GM12878 (cell line): ENCODE results near the gene KHNYN. TPM values are rescaled to one million over a fixed set of nuclear protein-coding genes. Genes with fewer than 3 reads are reported as not detected.

ENCODE experiments used
- ATAC-seq: fragments of 200-7000 bp; cut with Tn5 transposase; 3 replicates; pipeline ENCODE4 v1.9.1; 2020; ENCODE audit warnings: mild to moderate bottlenecking, moderate library complexity
- BruUV-seq: library from RNA; stranded (reverse); fragments of 400-500 nt; replicated peaks from 2 replicates; lab custom pipeline; 2021; lab: Mats Ljungman, UMichigan
- CTCF ChIA-PET: fragments of 300-600 bp; sonication (Branson Sonifier 250); formaldehyde crosslinking; extraction: SDS; loops from one replicate; lab custom pipeline; 2021; ENCODE audit warnings: inconsistent platforms; lab: Yijun Ruan, JAX
- POLR2A ChIA-PET: fragments of 350-600 bp; formaldehyde crosslinking; extraction: SDS; loops from one replicate; lab custom pipeline; 2021; ENCODE audit warnings: inconsistent platforms; lab: Charles Lee
- RAD21 ChIA-PET: fragments of 300-600 bp; sonication (Branson Sonifier 250); formaldehyde crosslinking; loops from one replicate; lab custom pipeline; 2023; ENCODE audit warnings: antibody characterized with exemption; ENCODE audit not compliant: unreplicated experiment; lab: Charles Lee
- SMC1A ChIA-PET: fragments of 300-600 bp; sonication (Branson Sonifier 250); formaldehyde crosslinking; loops from one replicate; lab custom pipeline; 2023; ENCODE audit not compliant: unreplicated experiment, uncharacterized antibody; lab: Charles Lee
- DNase-seq: peaks from one replicate; pipeline ENCODE4 v3.0.0-alpha.2; 2011; ENCODE audit warnings: low read depth, low spot score
- FAIRE-seq: peaks from 3 replicates; lab custom pipeline; 2011; peaks lifted over from hg19 to GRCh38; lab: Jason Lieb, UNC
- H2AFZ ChIP-seq: 2 replicates; pipeline ENCODE4 v1.6.0; 2011; ENCODE audit warnings: low read depth, low read length, control low read depth; ENCODE audit not compliant: control insufficient read depth
- H3K27ac ChIP-seq: 2 replicates; pipeline ENCODE4 v1.5.1; 2011; ENCODE audit warnings: control low read depth; ENCODE audit not compliant: control insufficient read depth, insufficient read depth
- H3K27me3 ChIP-seq, 2 experiments: replicated peaks in 1 of 2; 2 replicates each; pipeline versions ENCODE4 v1.6.0 to v1.6.1; 2011; ENCODE audit warnings: low read length in 1 of 2; ENCODE audit not compliant: control insufficient read depth in 2 of 2, insufficient read depth in 2 of 2
- H3K36me3 ChIP-seq, 2 experiments: 2 replicates each; pipeline ENCODE4 v1.5.1; 2011; ENCODE audit warnings: low read length in 1 of 2; ENCODE audit not compliant: control insufficient read depth in 2 of 2, insufficient read depth in 2 of 2
- H3K4me1 ChIP-seq: 2 replicates; pipeline ENCODE4 v1.6.1; 2011; ENCODE audit warnings: mild to moderate bottlenecking, low read length, moderate library complexity, mixed read lengths; ENCODE audit not compliant: control insufficient read depth, insufficient read depth
- H3K4me2 ChIP-seq: 2 replicates; pipeline ENCODE4 v1.6.0; 2011; ENCODE audit warnings: control low read depth; ENCODE audit not compliant: control insufficient read depth, insufficient read depth
- H3K4me3 ChIP-seq: fragments of 200-600 bp; sonication (generic); 2 replicates; pipeline ENCODE4 v1.5.1; 2016
- H3K79me2 ChIP-seq: 2 replicates; pipeline ENCODE4 v1.6.0; 2011; ENCODE audit warnings: low read length; ENCODE audit not compliant: control insufficient read depth, insufficient read depth
- H3K9ac ChIP-seq: 2 replicates; pipeline ENCODE4 v1.8.0; 2011; ENCODE audit warnings: low read length, control low read depth, mixed read lengths; ENCODE audit not compliant: control insufficient read depth, insufficient read depth
- H3K9me3 ChIP-seq: replicated peaks from 3 replicates; pipeline ENCODE4 v1.5.1; 2011; ENCODE audit warnings: mild to moderate bottlenecking, low read length; ENCODE audit not compliant: control insufficient read depth, insufficient read depth
- H4K20me1 ChIP-seq: 2 replicates; pipeline ENCODE4 v1.6.0; 2011; ENCODE audit not compliant: control insufficient read depth, insufficient read depth
- CREM ChIP-seq: IDR thresholded peaks from 2 replicates; pipeline ENCODE4 v1.6.1; 2014; ENCODE audit warnings: antibody characterized with exemption, low read depth
- DPF2 ChIP-seq: fragments of 450-650 bp; IDR thresholded peaks from 2 replicates; pipeline ENCODE4 v1.6.1; 2017; ENCODE audit warnings: mild to moderate bottlenecking
- IKZF2 ChIP-seq, 2 experiments: fragments of 450-650 bp; IDR thresholded peaks; 2 replicates each; pipeline ENCODE4 v1.6.1; 2017; ENCODE audit warnings: mild to moderate bottlenecking in 2 of 2, moderate library complexity in 2 of 2
- NR2C1 ChIP-seq: fragments of 450-650 bp; IDR thresholded peaks from 2 replicates; pipeline ENCODE4 v1.6.1; 2017; ENCODE audit warnings: antibody characterized with exemption, mild to moderate bottlenecking, moderate library complexity
- PML ChIP-seq: IDR thresholded peaks from 2 replicates; pipeline ENCODE4 v1.6.1; 2012; ENCODE audit warnings: low read length, inconsistent platforms
- RBBP5 ChIP-seq: fragments of 200-600 bp; sonication (generic); conservative IDR thresholded peaks from 2 replicates; pipeline ENCODE4 v1.6.1; 2016
- SUZ12 ChIP-seq: fragments of 200-600 bp; sonication (generic); IDR thresholded peaks from one replicate; pipeline ENCODE4 v1.6.1; 2018; ENCODE audit warnings: antibody characterized with exemption, mild to moderate bottlenecking; ENCODE audit not compliant: unreplicated experiment
- TCF3 ChIP-seq: IDR thresholded peaks from 2 replicates; pipeline ENCODE4 v1.6.1; 2012; ENCODE audit warnings: low read depth, mild to moderate bottlenecking, low read length, borderline replicate concordance; ENCODE audit not compliant: insufficient read depth
- TCF7 ChIP-seq: IDR thresholded peaks from 2 replicates; pipeline ENCODE4 v1.6.1; 2014; ENCODE audit warnings: antibody characterized with exemption, borderline replicate concordance
- WGBS: methylation state at CpG from one replicate; pipeline ENCODE4 v1.1.6; 2016; ENCODE audit warnings: low lambda C conversion rate; ENCODE audit not compliant: insufficient replicate concordance, insufficient coverage; ENCODE audit errors: missing lambda C conversion rate; 5-methylcytosine and 5-hydroxymethylcytosine counted together
- in situ Hi-C: fragments of 300-500 bp; cut with MboI; formaldehyde crosslinking; loops from 9 replicates; pipeline ENCODE4 v1.14.3; 2018; ENCODE audit warnings: mixed read lengths
- intact Hi-C: fragments of 100-400 bp; cut with micrococcal nuclease; formaldehyde crosslinking; loops from one replicate; pipeline ENCODE4 v1.14.2; 2022; ENCODE audit not compliant: unreplicated experiment
- polyA plus RNA-seq, 11 experiments: library from polyadenylated mRNA; depleted of rRNA in 4 of 11; unstranded in 6 of 11; stranded (reverse) in 5 of 11; fragments of >200 nt; fragmentation: Nextera tagmentation in 4 of 11; fragmentation: Illumina TruSeq in 1 of 11; extraction: Ambion mirVana in 4 of 11; extraction: Trizol in 1 of 11; gene quantifications; 1 replicate in 1 of 11; 2 replicates in 10 of 11; pipeline versions ENCODE4 v1.2.1 to v1.2.3, GENCODE V29; 2011 to 2016; ENCODE audit warnings: inconsistent platforms in 2 of 11, missing spikeins in 2 of 11, low read depth in 1 of 11
- total RNA-seq, 4 experiments: library from RNA; depleted of rRNA in 3 of 4; stranded (reverse); fragments of >200 nt in 3 of 4; fragmentation: Illumina TruSeq in 1 of 4; extraction: Trizol in 1 of 4; gene quantifications; 2 replicates each; pipeline versions ENCODE4 v1.2.1 to v1.2.3, GENCODE V29; 2013 to 2021
- TF ChIP-seq, protein P1 (sequence below): IDR thresholded peaks from 2 replicates; pipeline ENCODE4 v1.6.1; 2012; ENCODE audit warnings: low read length, inconsistent platforms
- TF ChIP-seq, protein P2 (sequence below): fragments of 450-650 bp; IDR thresholded peaks from 2 replicates; pipeline ENCODE4 v1.6.1; 2017; ENCODE audit warnings: low read depth, mild to moderate bottlenecking, moderate library complexity
- TF ChIP-seq, protein P3 (sequence below): IDR thresholded peaks from 2 replicates; pipeline ENCODE4 v1.6.1; 2012; ENCODE audit warnings: low read depth, low read length, improper control_type of control experiment

The KHNYN gene
- total and polyA plus RNA-seq, 10 of the 15 experiments (the other 5 are each of a cell fraction or from before 2014, with no cell fraction given), result 1.4 to 34.7 (median 21.5) TPM

DNA sequence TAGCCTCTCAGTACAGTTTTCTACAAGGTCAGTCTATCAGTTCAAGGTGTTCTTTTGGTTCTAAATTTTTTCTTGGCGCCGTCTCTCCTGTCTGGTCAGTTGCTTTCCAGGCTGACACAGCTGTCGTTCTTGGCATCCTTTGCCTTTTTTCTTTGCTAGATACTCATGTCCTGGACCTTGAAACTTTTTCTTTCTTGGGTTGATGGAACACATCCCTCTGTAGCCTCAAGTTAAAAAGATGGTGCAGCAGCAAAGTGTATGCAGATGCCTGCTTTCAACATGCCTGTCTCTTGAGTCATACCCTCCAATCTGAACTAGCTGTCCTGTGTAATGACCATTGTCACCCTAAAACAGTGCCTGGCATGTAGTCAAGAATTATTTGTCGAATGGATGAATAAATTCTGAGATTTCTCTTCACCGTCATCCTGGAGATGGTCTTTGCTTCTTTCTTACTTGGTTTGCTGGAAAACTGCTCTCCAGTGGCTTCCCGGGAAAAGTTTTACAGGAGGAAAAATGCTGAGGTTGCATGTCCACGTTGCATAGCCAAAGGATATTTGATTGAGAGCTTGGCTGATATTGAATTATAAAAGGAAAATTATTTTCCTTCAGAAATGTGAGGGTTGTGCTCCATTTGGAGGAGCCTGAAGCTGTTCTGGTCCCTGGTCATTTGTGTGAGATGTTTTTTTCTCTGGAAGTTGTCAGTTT, 26.3 kb upstream of the KHNYN start:
- DNase-seq, result no peak
- ChIA-PET CTCF (no interaction called here), POLR2A (no interaction called here), SMC1A (interaction anchor here (1.9 kb wide), 1 partner anchor 27 kb away, joined by 7 read pairs; the partner anchor contains the start of genes CBLN3 and KHNYN), RAD21 (interaction anchor here (0.6 kb wide), 1 partner anchor 37 kb away, joined by 3 read pairs; no protein-coding TSS in a partner anchor)
- TF ChIP-seq IKZF2 (IDR thresholded peaks at IDR 0.05) (no peak), CREM (no peak)
- no peaks in the 10 kb centered on the region for H3K4me1 ChIP-seq
- no peak overlapping the region for H3K4me3 ChIP-seq
- H3K4me2 ChIP-seq, result no peak overlapping the region
- intact Hi-C loops, result no loop called here
- H3K36me3 ChIP-seq, result no peaks in the 10 kb centered on the region
- BruUV-seq, result no TSS peak
- in situ Hi-C loops, result no loop called here
- no peak overlapping the region for H3K9ac ChIP-seq
- no peak for ATAC-seq
- no peaks in the 10 kb centered on the region for H3K9me3 ChIP-seq
- 52% methylated on average over 7 of the region's 7 CpGs for WGBS
- peaks cover 3 to 8% of the 10 kb centered on the region in 2 experiments; a peak in 3 of 4 replicates for H3K27me3 ChIP-seq
- no peak overlapping the region for H3K27ac ChIP-seq
- FAIRE-seq, result no peak
- no peak overlapping the region for H2AFZ ChIP-seq
- H4K20me1 ChIP-seq, result no peaks in the 10 kb centered on the region
- H3K79me2 ChIP-seq, result no peaks in the 10 kb centered on the region

DNA sequence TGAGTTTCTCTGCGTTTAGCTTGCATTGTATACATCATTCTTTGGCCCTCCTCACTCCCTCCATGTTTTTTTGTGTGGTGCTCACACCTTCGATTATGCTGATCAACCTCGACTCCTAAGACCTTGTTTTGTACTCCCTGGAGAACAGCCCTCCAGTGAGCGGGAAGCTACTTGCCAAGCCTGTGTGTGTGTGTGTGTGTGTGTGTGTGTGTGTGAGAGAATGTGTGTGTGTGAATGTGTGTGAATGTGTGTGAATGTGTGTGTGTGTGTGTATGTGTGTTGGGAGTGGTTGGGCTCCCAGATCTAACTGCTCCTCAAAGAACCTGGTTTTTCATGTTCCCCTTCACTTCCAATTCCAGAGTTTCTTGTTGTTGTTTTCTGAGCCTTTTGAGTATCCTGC, 24.9 kb upstream of the KHNYN start:
- peaks cover 1 to 3% of the 10 kb centered on the region in 2 experiments; a peak in 3 of 4 replicates for H3K27me3 ChIP-seq
- BruUV-seq, result no TSS peak
- H4K20me1 ChIP-seq, result no peaks in the 10 kb centered on the region
- H3K4me3 ChIP-seq, result no peak overlapping the region
- H3K9ac ChIP-seq, result no peak overlapping the region
- TF ChIP-seq DPF2, result no peak
- TF ChIP-seq TCF3, result no peak
- TF ChIP-seq RBBP5, result no peak
- no peak for TF ChIP-seq SUZ12
- TF ChIP-seq, protein P1, sequence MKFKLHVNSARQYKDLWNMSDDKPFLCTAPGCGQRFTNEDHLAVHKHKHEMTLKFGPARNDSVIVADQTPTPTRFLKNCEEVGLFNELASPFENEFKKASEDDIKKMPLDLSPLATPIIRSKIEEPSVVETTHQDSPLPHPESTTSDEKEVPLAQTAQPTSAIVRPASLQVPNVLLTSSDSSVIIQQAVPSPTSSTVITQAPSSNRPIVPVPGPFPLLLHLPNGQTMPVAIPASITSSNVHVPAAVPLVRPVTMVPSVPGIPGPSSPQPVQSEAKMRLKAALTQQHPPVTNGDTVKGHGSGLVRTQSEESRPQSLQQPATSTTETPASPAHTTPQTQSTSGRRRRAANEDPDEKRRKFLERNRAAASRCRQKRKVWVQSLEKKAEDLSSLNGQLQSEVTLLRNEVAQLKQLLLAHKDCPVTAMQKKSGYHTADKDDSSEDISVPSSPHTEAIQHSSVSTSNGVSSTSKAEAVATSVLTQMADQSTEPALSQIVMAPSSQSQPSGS, result no peak
- no peak for TF ChIP-seq NR2C1
- TF ChIP-seq, protein P2, sequence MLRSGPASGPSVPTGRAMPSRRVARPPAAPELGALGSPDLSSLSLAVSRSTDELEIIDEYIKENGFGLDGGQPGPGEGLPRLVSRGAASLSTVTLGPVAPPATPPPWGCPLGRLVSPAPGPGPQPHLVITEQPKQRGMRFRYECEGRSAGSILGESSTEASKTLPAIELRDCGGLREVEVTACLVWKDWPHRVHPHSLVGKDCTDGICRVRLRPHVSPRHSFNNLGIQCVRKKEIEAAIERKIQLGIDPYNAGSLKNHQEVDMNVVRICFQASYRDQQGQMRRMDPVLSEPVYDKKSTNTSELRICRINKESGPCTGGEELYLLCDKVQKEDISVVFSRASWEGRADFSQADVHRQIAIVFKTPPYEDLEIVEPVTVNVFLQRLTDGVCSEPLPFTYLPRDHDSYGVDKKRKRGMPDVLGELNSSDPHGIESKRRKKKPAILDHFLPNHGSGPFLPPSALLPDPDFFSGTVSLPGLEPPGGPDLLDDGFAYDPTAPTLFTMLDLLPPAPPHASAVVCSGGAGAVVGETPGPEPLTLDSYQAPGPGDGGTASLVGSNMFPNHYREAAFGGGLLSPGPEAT, result no peak
- TF ChIP-seq, protein P3, sequence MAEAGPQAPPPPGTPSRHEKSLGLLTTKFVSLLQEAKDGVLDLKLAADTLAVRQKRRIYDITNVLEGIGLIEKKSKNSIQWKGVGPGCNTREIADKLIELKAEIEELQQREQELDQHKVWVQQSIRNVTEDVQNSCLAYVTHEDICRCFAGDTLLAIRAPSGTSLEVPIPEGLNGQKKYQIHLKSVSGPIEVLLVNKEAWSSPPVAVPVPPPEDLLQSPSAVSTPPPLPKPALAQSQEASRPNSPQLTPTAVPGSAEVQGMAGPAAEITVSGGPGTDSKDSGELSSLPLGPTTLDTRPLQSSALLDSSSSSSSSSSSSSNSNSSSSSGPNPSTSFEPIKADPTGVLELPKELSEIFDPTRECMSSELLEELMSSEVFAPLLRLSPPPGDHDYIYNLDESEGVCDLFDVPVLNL, result no peak
- TF ChIP-seq PML, result no peak
- no peak for TF ChIP-seq TCF7
- H3K4me1 ChIP-seq, result no peaks in the 10 kb centered on the region
- intact Hi-C loops (no loop called here), in situ Hi-C loops (no loop called here)
- ChIA-PET CTCF (interaction anchor here (1.5 to 2.6 kb wide), 2 partner anchors 17 to 20 kb away, joined by 3 to 8 read pairs; no protein-coding TSS in a partner anchor), SMC1A (no interaction called here), RAD21 (interaction anchor here (0.8 kb wide), 1 partner anchor 27 kb away, joined by 3 read pairs; no protein-coding TSS in a partner anchor), POLR2A (interaction anchor here (0.6 kb wide), 1 partner anchor 64 kb away, joined by 3 read pairs; no protein-coding TSS in a partner anchor)
- DNase-seq, result no peak
- H3K9me3 ChIP-seq, result no peaks in the 10 kb centered on the region
- ATAC-seq, result no peak
- H2AFZ ChIP-seq, result no peak overlapping the region
- WGBS, result 19% methylated on average over 4 of the region's 4 CpGs
- H3K79me2 ChIP-seq, result no peaks in the 10 kb centered on the region
- no peak overlapping the region for H3K4me2 ChIP-seq
- FAIRE-seq, result no peak
- H3K36me3 ChIP-seq, result no peaks in the 10 kb centered on the region
- no peak overlapping the region for H3K27ac ChIP-seq
